Measurements from ENCODE around the gene CYB5R3.
"Not testable (repeated sequence)": the region's sequence is repeated elsewhere in the genome, so short reads cannot be mapped to it uniquely, and the experiment has no call there.

Gene CYB5R3

DNA sequence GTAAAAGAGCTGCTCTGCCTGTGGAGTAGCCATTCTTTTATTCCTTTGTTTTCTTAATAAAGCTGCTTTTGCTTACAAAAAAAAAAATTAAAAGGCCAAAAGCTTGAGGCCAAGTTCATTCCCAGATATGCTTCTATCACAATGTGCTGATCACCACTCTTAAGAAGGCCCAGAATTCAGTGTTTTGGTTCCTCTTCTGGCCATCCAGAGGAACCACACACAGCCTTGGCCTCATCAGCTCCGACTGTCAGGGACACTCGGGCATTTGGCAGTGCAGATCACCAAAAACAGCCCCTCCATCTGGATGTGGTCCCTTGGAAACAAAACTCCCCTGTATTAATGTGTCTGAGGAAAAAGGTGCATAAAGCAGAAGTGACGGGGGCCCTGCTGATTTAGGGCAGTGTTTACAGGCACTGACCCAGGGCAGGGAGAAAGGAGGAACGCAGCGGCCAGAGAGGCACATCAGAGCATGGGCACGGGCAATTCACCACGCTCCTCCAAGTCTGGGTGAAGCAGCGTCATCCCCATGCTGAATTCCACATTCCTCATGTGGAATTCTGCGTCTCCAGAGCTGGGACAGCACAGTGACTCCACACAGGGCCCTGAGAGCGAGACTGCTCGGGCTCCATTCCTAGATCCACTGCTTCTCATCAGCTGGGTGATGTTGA lies 52.2 kb downstream of the CYB5R3 start:
- no peak for DNase-seq (ENCODE audit: low spot score)

DNA sequence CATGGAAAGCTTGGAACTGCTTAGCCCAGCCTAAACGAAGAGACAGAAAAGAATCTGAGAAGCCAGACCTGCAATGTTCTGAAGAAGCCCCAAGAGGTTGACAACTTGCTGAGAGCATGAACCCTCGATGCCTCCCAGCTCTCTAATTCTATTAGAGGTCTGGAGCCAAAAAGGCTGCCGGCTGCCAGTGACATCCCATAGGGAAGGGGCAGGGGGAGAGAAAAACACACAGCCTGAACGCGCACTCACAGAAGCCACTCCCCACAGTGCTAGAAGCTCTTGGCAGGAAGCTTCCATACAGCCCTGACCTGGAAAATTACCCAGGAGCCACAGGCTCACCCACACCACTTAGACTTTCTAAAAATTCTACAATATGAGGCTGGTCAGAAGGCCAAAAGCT lies 52.9 kb downstream of the CYB5R3 start:
- DNase-seq (ENCODE audit: low spot score), result no peak

DNA sequence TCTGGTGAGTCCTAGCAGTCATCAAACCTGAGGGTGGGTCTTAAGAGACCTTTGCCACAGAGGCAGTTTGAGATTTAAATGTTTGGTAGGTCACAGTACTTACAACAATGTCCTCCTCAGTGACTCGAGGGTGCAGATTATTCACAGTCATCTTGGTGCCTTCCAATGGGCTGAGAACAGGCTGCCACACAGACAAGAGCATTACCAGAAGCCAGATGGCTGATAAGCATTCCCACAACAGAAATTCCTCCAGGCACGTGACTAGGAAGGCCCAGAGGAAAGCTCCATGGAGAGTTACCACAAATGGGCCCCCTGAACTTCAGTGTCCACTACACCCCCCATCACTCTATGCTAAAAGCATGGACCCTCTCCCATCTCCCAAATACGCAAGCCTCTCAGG lies 53.8 kb downstream of the CYB5R3 start:
- DNase-seq (ENCODE audit: low spot score), result no peak

DNA sequence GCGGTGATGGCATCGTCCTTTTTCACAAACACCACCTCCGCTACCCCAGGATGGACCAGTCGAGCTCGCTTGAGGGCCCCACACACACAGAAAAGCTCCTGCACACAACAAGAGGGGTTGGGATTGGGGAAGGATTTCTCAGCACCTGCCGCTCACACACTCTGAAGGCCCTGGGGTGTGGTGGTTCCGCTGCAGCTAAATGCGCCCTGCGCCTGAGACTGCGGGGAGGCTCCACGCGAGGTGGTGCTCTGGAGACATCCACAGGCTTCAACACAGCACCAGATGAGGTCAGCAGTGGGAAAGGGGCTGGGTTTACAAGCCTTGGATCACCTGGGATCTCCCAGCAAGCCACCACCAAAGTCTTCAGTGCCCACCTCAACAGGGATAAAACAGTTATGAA lies 57.2 kb downstream of the CYB5R3 start:
- DNase-seq (ENCODE audit: low spot score), result no peak

DNA sequence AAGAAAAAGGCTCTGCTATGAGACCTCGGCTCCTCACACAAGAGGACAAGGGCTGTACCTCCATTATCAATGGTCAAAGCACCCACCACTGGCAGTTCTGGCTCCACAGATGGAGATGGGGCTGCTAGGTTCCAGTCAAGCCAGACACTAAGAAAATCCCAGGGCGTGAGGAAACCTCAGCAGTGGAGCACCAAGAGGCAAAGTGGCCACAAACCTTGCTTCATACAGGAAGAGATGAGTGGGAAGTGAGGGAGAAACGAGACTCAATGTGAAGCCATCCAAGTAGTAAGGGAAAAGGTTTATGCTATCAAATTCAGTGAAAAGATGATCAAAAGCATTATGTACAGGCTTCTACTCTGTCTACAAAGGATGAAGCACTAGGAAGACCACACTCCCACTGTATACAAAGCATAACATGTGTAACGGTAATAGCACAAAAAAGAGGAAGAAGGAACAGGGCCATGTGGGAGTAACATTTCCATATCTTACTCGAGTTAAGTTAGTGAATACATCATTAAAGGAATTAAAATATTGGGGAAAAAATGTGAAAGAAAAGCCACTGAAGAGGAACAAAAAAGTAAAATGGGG lies 61.5 kb downstream of the CYB5R3 start:
- DNase-seq (ENCODE audit: low spot score), result no peak

DNA sequence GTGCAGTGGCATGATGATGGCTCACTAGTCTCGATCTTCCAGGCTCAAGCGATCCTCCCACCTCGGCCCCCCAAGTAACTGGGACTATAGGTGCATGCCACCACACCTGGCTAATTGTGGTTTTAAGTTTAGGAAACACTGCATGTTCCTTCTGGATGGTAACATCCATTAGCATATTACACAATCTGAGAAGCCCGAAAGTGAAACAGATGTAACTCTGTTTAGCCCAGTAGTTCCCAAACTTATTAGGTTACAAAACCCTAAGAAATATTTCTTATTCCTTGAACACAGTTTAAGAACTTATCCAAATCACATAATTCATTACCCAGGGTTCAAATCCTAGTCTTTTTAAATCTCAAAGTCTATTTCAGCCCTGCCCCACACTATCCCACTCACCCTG lies 62.8 kb downstream of the CYB5R3 start:
- DNase-seq (ENCODE audit: low spot score), result no peak

DNA sequence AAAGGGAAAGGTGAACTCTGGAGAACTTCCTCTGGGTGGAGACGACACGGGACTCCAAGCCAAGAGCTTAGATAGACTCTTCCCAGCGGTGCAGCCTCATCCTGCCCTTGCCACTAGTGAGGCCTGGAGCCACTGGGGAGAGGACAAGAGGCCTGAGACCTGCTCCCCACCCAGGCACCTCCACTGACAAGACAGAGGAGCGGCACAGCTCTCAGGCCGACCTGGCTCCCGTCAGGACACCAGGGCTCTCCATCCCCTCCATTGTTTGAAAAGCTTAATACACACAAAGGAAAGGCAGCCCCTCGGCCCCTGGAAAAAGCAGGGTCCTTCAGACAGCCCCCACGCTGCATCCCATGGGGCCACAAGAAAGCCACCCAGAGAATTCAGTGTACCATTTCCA lies 64.1 kb downstream of the CYB5R3 start:
- DNase-seq (ENCODE audit: low spot score), result no peak

DNA sequence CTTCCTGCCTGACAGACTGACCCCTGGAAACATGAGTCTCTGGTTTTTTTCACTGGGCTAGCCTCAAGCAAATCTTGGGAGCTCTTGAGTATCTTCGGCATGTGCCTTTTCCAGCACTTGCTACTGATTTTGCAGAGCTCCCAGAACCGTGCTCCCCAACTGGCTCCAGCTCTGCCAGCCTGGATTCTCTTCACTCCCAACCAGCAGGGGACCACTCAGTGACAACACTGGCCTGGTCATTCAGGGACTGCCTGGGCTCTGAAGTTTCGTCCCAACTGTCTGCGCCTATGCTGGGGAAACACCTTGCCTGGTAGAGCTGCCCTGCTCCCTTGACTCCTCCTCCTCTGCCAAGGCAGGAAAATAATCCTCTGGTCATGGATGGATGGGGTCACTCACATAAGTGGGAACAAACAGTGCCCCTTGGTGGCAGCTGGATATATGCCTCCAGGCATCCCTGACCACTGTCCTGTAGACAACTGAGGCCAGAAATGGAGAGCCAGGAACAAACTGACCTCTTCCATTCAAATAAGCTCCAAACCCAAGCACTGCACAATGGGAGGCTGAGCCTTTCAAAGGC lies 64.7 kb downstream of the CYB5R3 start:
- DNase-seq (ENCODE audit: low spot score), result no peak

DNA sequence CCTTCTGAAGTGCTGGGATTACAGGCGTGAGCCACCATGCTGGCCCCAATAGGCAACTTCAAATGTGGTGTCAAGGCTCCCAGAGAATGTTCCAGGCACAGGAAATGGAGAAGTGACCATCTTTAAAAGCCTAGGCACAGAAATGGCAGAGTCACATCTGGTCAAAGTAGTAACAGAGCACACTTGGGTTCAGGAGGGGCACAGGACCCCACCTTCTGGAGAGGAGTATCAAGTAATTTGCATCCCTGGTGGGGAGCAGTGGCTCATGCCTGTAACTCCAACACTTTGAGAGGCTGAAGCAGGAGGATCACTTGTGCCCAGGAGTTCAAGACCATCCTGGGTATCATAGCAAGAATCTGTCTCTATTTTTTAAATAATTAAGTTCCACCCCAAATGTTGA lies 66.2 kb downstream of the CYB5R3 start:
- DNase-seq (ENCODE audit: low spot score), result no peak

DNA sequence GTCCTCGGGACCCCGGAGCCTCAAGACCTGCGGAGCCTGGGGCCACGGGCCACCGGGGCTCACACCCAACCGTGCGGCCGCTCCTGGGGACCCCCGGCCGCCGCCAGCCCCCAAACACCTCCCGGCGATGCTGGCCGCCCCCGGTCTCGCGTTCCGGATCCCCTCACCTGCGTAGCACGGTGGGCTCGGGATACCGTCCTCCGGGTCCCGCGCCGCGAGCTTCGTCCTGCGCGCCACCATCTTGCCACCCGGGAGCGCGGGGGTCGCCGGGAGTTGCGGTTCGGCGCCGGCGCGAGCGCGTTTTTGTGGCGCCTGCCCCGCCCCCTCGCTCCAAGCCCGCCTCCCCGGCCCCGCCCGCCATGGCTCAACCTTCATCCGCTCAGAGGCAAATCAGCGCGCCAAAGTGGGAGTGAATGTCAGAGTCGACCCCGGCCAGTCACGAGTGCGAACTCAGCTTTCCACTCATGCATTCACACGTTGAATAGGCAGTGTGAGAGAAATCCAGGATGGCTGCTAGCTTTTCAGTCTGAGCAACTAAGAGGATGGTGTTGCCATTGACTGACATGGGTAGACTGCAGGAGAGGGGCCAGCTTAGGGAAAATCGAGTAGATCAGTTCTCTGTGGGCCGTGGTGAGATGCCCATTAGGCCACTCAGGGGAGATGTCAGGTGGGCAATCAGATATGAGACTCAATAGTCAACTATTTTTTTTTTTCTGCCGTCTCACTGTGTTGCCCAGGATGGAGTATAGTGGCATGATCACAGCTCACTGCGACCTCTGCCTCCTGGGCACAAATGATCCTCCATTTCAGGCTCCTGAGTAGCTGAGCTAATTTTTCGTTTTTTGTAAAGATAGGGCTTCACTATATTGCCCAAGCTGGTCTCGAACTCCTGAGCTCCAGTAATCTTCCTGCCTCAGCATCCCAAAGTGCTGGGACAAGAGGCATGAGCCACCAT lies 67.2 kb downstream of the CYB5R3 start:
- peak; percentile 69 for DNase-seq (ENCODE audit: low spot score)

DNA sequence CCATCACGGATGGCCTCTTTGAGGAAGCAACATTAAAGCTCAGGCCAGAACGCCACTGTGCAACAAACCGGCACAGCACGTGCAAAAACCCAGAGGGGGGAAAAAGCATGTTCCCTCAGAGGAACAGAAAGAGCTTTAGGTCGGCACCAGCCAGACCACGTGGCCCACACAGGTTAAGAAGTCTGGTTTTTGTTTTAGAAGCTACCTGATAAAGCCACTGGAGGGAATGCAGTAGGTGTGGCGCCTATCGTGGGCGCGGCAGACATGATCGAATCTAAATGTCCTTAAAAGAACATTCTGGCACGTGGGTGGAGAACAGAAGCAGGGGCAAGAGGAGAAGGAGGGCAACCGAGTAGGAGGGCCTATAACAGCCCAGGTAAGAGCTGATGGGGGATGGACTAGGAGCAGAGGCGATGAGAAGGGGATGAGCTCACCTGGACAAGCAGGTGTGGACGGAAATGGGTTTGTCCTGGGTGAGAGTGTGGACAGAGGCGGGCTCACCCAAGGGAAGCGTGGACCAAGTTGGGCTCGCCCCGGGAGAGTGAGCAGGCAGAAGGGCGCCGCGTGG lies 67.9 kb downstream of the CYB5R3 start:
- not testable (repeated sequence) for DNase-seq (ENCODE audit: low spot score)

DNA sequence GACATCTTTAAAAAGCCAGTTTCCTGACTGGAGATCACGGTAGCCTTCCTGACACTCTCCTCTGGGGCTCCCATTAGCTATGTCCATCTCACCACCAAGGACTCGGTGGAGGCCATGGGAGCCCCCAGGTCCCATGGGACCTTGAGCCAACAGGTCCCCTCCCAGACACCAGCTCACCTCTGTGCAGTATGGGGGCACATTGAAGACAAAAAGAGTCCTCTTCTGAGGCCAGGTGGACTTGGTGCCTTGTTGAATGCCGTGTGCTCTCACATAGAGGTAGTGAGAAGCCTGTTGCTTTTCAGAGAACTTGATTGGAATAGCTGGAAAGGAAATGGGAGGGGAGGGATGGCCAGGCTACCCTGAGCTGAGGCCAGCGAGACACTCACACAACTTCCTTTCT lies 69.2 kb downstream of the CYB5R3 start:
- DNase-seq (ENCODE audit: low spot score), result not testable (repeated sequence)

DNA sequence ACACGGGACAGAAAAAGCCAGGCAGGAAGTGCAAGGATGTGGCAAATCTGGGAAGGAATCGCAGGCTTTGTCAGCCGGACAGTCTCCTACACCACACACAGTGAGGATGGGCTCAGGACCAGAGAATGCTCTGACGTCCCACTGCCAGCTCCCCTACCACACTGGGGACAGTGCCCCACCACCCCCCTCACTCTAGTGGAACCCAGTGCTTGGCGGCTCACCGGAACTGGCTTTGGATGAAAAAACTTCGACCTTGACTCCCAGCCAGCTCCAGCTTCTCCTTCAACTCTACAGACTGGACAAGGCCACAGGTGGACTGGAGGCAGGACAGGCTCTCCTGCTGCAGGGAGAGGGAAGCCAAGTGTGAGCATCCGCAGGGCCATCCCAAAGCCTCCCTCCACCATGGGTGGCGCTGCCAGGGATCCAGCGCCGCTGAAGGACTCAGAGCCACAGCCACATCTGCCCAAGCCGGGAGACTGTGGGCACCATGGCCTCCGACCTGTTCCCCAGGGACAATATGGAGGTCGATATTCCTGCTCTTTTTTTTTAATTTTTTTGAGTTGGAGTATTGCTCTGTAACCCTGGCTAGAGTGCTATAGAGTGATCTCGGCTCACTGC lies 71.5 kb downstream of the CYB5R3 start:
- no peak for DNase-seq (ENCODE audit: low spot score)

DNA sequence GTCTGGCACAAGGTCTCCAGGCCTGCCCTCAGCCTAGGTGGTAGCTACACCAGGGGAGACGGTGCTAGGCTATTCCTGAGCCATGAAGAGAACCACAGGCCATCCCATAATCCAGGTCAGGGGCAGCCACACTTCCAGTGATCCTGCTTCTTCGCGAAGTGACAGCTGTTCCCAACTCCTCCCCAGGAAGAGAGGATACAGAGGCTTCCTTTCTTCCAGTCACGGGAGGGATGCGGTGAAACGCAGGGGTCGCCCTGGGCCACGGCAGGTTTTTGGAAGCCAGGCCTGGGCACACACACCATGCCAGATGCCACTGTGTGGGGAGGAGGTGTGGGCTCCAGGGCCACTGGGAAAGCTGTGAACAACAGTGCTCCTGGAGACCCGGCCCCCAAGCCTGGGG lies 72.1 kb downstream of the CYB5R3 start:
- DNase-seq (ENCODE audit: low spot score), result not testable (repeated sequence)

DNA sequence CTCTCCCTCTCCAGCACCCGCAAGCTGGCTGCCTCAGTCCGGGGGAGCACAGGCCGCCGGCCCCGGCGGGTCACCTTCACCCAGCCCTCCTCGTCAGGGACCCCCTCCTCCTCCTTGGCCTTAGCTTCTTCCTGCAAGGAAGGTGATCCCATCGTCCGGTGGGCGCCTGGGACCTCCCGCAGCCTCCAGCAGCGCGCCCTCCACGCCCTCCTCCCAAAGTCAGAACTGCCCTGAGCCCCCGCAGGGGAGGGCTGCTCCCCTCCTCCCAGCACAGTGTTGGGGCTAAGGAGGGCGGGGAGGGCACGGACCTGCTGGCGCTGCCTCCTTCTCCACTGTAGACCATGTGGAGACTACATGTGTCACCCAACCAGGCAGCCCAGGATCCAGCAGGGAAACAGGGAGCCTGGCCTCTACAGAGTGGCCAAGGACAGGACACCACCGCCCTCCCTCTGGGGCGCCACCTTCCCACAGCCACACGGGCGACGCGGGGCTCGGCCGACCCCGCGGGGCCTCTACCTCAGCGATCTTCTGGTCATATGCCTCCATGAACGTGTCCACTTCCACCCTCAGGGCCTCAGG lies 73.1 kb downstream of the CYB5R3 start:
- DNase-seq (ENCODE audit: low spot score), result not testable (repeated sequence)

DNA sequence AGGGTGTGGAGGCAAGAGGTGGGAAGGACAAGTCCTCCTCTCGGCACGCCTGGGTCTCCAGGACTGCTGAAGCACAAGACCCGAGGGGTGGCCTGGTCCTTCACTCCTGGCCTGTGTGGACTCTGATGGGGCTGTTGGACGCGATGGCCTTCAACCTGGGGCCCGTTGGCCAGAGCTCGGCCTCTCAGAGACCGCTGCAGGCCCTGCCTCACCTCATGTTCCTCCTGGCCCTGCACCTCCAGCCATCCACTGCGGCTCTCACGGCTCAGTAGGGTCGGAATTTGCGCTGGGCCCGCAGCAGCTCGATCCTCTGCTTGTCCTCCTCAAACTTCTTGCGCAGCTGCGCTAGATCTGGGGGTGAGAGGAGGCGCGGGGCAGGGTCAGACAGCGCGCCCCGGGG lies 74.7 kb downstream of the CYB5R3 start:
- not testable (repeated sequence) for DNase-seq (ENCODE audit: low spot score)

DNA sequence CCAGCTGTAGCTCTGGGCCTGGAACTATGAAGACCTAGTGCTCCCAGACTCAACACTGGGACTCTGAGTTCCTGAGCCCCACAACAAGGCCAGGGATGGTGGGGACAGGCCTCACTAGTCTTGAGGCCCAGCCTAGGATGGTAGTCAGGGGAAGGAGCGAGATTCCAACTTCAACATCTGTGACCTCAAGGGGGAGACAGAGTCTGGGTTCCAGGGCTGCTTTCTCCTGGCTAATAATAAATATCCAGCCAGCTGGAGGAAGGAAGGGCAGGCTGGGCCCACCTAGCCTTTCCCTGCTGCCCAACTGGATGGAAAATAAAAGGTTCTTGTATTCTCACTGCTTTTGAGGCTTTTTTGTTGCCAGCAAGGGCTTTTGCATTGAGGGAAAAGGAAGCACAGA lies 75.1 kb downstream of the CYB5R3 start:
- not testable (repeated sequence) for DNase-seq (ENCODE audit: low spot score)

DNA sequence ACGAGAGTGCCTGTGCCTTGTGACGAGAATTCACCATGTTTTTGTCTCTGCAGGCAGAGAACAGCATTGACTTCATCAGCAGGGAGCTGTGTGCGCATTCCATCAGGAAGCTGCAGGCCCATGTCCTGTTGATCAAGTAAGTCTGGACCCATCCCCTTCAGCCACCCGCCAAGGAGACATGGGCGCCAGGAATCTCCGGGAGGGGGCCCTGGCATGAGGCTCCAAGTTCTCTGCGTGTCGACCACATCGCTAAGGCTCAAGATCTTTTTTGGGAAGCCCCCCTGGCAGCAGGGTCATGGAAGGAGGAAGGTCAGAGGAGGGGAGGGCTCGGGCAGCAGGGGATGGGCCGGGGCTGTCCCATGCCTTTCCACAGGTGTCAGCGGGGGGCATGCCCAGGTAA lies 78.1 kb downstream of the CYB5R3 start:
- not testable (repeated sequence) for DNase-seq (ENCODE audit: low spot score)

DNA sequence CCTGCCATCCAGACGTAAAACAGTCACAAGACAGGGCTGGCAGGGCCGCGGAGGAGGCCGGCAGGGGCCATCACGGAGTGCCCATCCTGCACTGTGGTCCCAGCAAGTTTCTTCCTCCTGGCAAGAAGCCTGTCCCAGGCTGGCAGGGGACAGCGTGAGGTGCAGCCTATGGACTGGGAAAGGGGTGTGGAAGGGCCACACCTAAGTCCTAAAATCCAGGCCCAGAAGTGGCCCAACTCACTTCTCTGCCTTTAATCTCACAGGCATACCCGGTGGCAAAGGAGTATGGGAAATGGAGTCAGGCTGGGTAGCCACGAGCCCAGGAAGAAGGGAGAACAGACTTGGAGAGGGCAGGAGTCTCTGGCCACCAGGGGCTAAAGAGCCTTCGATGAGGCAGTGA lies 78.6 kb downstream of the CYB5R3 start:
- not testable (repeated sequence) for DNase-seq (ENCODE audit: low spot score)

DNA sequence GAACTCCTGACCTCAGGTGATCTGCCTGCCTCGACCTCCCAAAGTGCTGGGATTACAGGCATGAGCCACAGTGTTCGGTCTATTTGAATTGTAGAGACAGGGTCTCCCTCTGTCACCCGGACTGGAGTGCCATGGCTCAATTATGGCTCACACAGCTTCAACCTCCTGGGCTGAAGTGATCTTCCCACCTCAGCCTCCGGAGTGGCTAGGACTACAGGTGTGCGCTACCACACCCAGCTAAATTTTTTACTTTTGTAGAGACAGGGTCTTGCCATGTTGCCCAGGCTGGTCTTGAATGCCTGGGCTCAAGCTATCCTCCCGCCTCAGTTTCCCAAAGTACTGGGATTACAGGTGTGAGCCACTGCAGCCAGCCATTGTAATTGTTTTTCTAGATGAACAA lies 81.2 kb downstream of the CYB5R3 start:
- DNase-seq (ENCODE audit: low spot score), result not testable (repeated sequence)
